Astrocyte (in vitro differentiated cells and primary cell): ENCODE measurements around the gene FAM162B.

Experiments
- EZH2 ChIP-seq: IDR thresholded peaks from 2 replicates; pipeline ENCODE4 v1.6.1; 2012; ENCODE audit warnings: mild to moderate bottlenecking, low read length, inconsistent platforms; ENCODE audit not compliant: insufficient read depth
- TF ChIP-seq, protein P1 (sequence below): IDR thresholded peaks from 2 replicates; pipeline ENCODE4 v1.5.1; 2011; ENCODE audit warnings: low read depth, mild to moderate bottlenecking, inconsistent platforms, low read length, moderate library complexity; ENCODE audit not compliant: insufficient read depth

DNA sequence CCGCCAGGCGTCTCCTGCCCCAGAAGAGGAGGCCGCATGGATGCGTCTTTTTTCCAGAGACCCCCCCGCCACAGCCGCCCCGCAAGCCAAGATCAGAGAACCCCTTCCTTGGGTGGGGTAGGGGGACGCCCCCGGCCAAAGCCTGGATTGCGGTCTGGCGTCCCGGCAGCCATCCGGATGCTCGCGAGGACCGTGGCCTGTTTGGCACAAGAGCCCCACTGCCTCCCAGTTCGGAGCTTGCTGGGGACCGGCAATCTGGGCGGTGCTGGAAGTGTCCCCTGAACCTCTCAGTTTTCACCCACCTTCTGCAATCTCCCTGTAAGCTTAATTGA lies 924 bp downstream of the FAM162B start:
- TF ChIP-seq, protein P1, sequence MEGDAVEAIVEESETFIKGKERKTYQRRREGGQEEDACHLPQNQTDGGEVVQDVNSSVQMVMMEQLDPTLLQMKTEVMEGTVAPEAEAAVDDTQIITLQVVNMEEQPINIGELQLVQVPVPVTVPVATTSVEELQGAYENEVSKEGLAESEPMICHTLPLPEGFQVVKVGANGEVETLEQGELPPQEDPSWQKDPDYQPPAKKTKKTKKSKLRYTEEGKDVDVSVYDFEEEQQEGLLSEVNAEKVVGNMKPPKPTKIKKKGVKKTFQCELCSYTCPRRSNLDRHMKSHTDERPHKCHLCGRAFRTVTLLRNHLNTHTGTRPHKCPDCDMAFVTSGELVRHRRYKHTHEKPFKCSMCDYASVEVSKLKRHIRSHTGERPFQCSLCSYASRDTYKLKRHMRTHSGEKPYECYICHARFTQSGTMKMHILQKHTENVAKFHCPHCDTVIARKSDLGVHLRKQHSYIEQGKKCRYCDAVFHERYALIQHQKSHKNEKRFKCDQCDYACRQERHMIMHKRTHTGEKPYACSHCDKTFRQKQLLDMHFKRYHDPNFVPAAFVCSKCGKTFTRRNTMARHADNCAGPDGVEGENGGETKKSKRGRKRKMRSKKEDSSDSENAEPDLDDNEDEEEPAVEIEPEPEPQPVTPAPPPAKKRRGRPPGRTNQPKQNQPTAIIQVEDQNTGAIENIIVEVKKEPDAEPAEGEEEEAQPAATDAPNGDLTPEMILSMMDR = no peak
- no peak for TF ChIP-seq EZH2
